ENCODE measurements around the gene ARHGEF6. TPM values are rescaled to one million over a fixed set of nuclear protein-coding genes. Genes with fewer than 3 reads are reported as not detected.

ARHGEF6 gene
- total RNA-seq, 6 experiments from 2014 or later = 2.8 to 6.1 (median 3.5) TPM

DNA sequence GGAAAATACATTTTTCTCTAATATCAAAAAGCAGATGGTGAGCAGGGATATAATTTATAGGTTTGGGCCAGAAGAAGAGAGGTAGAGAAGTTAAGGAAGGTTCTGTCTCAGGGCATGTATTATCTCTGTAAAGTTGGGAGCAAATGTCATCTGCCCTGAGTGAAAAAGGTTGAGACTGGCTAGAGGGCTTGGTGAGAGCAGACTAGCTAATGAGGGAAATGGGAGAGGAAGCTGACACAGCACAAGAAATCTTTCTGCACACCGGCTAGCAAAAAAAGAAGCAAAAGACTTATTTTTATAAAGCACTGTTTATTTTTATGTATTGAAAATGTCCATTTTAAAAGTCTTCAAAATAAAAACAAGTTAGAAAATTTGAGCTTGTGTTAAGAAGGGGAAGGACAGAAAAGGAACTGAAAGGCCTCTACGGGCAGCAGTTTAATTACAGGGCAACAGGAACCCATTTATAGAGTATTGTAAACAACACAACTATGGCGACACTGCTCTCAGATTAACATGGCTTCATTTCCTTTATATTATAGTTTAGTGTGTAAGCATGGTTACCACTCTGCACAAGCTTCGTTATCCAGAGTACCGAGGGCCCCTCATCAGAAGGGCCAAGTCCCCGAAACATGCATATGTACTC is 115.4 kb downstream of the ARHGEF6 start:
- Histone ChIP-seq H3K36me3 (no peaks in the 10 kb centered on the region), H3K27ac (no peak overlapping the region), H3K27me3 (no peaks in the 10 kb centered on the region), H3K9me3 (no peaks in the 10 kb centered on the region), H3K4me3 (no peak overlapping the region), H3K4me1 (no peaks in the 10 kb centered on the region)
- DNase-seq (no peak), ATAC-seq (peak in 1 of 4 donors; percentile 25)
- TF ChIP-seq, protein P1, sequence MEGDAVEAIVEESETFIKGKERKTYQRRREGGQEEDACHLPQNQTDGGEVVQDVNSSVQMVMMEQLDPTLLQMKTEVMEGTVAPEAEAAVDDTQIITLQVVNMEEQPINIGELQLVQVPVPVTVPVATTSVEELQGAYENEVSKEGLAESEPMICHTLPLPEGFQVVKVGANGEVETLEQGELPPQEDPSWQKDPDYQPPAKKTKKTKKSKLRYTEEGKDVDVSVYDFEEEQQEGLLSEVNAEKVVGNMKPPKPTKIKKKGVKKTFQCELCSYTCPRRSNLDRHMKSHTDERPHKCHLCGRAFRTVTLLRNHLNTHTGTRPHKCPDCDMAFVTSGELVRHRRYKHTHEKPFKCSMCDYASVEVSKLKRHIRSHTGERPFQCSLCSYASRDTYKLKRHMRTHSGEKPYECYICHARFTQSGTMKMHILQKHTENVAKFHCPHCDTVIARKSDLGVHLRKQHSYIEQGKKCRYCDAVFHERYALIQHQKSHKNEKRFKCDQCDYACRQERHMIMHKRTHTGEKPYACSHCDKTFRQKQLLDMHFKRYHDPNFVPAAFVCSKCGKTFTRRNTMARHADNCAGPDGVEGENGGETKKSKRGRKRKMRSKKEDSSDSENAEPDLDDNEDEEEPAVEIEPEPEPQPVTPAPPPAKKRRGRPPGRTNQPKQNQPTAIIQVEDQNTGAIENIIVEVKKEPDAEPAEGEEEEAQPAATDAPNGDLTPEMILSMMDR (IDR thresholded peaks at IDR 0.05) = no peak
- TF ChIP-seq POLR2A (IDR thresholded peaks at IDR 0.05) = no peak
- WGBS (ENCODE audit: insufficient coverage, low coverage, low lambda C conversion rate, missing lambda C conversion rate) = 58% methylated on average over 6 of the region's 6 CpGs
- intact Hi-C loops (cut with DNase I) = no loop called here

DNA sequence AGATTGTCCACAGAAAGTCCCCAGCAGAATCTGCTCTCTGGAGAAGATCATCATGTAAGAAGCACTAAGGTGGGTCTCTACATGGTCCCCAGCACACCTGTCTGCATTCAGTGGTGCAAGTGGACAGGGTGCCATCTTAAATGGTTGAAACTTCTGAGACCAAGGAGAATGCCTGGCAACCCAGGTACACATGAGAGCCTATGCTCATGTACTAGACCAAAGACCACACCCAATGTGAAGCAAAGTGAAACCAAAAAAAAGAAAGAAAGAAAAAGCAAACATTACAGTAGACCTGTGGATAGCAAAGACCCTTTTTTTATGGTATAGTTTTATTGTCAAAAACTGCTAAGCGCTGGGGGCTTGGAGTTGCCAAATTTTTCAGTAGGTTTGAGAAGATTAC is 117.8 kb downstream of the ARHGEF6 start:
- intact Hi-C loops (cut with DNase I) = no loop called here
- TF ChIP-seq, protein P1 (IDR thresholded peaks at IDR 0.05) = no peak
- TF ChIP-seq POLR2A (IDR thresholded peaks at IDR 0.05) = no peak
- Histone ChIP-seq H3K9me3 (no peaks in the 10 kb centered on the region), H3K27me3 (no peaks in the 10 kb centered on the region), H3K36me3 (no peaks in the 10 kb centered on the region), H3K4me3 (no peak overlapping the region), H3K27ac (no peak overlapping the region), H3K4me1 (no peaks in the 10 kb centered on the region)
- 64% methylated on average over 1 of the region's 1 CpG for WGBS (ENCODE audit: insufficient coverage, low coverage, low lambda C conversion rate, missing lambda C conversion rate)
- ATAC-seq (no peak), DNase-seq (no peak)

DNA sequence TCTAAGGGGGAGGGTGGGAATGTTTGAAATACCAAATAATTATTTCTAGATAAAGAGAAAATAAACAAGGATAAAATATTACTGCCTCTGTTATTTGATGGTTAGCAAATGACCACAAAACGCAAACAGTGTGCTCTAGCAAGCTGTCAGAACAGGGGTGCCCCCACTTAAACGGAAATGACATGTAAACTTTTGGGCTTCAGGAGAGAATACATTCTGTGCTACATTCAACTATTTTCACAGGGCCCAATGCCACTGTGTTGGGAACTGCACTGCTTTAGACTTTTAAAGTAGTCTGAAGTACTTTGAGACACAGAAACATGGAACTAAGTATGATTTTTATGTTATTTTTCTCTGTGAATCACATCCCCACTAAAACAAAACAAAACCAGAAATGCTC is 118.6 kb downstream of the ARHGEF6 start:
- Histone ChIP-seq H3K4me3 (no peak overlapping the region), H3K4me1 (no peaks in the 10 kb centered on the region), H3K9me3 (no peaks in the 10 kb centered on the region), H3K27me3 (no peaks in the 10 kb centered on the region), H3K27ac (no peak overlapping the region), H3K36me3 (no peaks in the 10 kb centered on the region)
- TF ChIP-seq, protein P1 (IDR thresholded peaks at IDR 0.05) = no peak
- no peak for TF ChIP-seq POLR2A (IDR thresholded peaks at IDR 0.05)
- DNase-seq (no peak), ATAC-seq (no peak)
- intact Hi-C loops (cut with DNase I) = no loop called here
- WGBS (ENCODE audit: insufficient coverage, low coverage, low lambda C conversion rate, missing lambda C conversion rate) = 41% methylated on average over 2 of the region's 2 CpGs

DNA sequence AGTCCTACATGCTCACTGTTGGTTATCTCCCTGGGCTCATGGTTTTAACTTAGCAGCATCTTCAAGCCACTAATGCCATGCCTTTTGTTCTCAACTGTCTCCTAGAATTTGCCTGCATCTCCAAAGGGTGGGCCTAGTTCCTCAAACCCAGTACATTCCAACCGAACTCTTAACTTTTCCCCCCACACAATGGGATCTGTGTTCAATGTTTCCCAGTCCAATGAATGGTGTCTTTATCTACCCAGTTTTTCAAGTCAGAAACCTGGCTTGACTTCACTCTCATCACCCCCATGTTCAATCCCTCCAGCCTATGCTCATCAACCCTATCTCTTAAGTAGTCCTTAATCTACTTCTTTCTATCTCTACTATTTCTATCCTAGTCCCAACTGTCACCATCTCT is 119.8 kb downstream of the ARHGEF6 start:
- Histone ChIP-seq H3K4me1 (no peaks in the 10 kb centered on the region), H3K36me3 (no peaks in the 10 kb centered on the region), H3K4me3 (no peak overlapping the region), H3K9me3 (no peaks in the 10 kb centered on the region), H3K27me3 (no peaks in the 10 kb centered on the region), H3K27ac (no peak overlapping the region)
- TF ChIP-seq, protein P1 (IDR thresholded peaks at IDR 0.05) = no peak
- TF ChIP-seq POLR2A (IDR thresholded peaks at IDR 0.05) = no peak
- DNase-seq (no peak), ATAC-seq (no peak)
- intact Hi-C loops (cut with DNase I) = no loop called here
- WGBS (ENCODE audit: insufficient coverage, low coverage, low lambda C conversion rate, missing lambda C conversion rate) = 67% methylated on average over 1 of the region's 1 CpG

Measured in right lobe of liver (tissue), 6 donors.